GM12878 (cell line): ENCODE measurements around the gene TWF1. TPM values are rescaled to one million over a fixed set of nuclear protein-coding genes. Genes with fewer than 3 reads are reported as not detected.
A peak's percentile ranks its signal among the peaks of the same experiment; 100 is the strongest.

Source experiments
- ATAC-seq: fragments of 200-7000 bp; cut with Tn5 transposase; 3 replicates; pipeline ENCODE4 v1.9.1; 2020; ENCODE audit warnings: mild to moderate bottlenecking, moderate library complexity
- BruUV-seq: library from RNA; stranded (reverse); fragments of 400-500 nt; replicated peaks from 2 replicates; lab custom pipeline; 2021; lab: Mats Ljungman, UMichigan
- CTCF ChIA-PET: fragments of 300-600 bp; sonication (Branson Sonifier 250); formaldehyde crosslinking; extraction: SDS; loops from one replicate; lab custom pipeline; 2021; ENCODE audit warnings: inconsistent platforms; lab: Yijun Ruan, JAX
- POLR2A ChIA-PET: fragments of 350-600 bp; formaldehyde crosslinking; extraction: SDS; loops from one replicate; lab custom pipeline; 2021; ENCODE audit warnings: inconsistent platforms; lab: Charles Lee
- RAD21 ChIA-PET: fragments of 300-600 bp; sonication (Branson Sonifier 250); formaldehyde crosslinking; loops from one replicate; lab custom pipeline; 2023; ENCODE audit warnings: antibody characterized with exemption; ENCODE audit not compliant: unreplicated experiment; lab: Charles Lee
- SMC1A ChIA-PET: fragments of 300-600 bp; sonication (Branson Sonifier 250); formaldehyde crosslinking; loops from one replicate; lab custom pipeline; 2023; ENCODE audit not compliant: unreplicated experiment, uncharacterized antibody; lab: Charles Lee
- DNase-seq: peaks from one replicate; pipeline ENCODE4 v3.0.0-alpha.2; 2011; ENCODE audit warnings: low read depth, low spot score
- FAIRE-seq: peaks from 3 replicates; lab custom pipeline; 2011; peaks lifted over from hg19 to GRCh38; lab: Jason Lieb, UNC
- H2AFZ ChIP-seq: 2 replicates; pipeline ENCODE4 v1.6.0; 2011; ENCODE audit warnings: low read depth, low read length, control low read depth; ENCODE audit not compliant: control insufficient read depth
- H3K27ac ChIP-seq: 2 replicates; pipeline ENCODE4 v1.5.1; 2011; ENCODE audit warnings: control low read depth; ENCODE audit not compliant: control insufficient read depth, insufficient read depth
- H3K27me3 ChIP-seq, 2 experiments: replicated peaks in 1 of 2; 2 replicates each; pipeline versions ENCODE4 v1.6.0 to v1.6.1; 2011; ENCODE audit warnings: low read length in 1 of 2; ENCODE audit not compliant: control insufficient read depth in 2 of 2, insufficient read depth in 2 of 2
- H3K36me3 ChIP-seq, 2 experiments: 2 replicates each; pipeline ENCODE4 v1.5.1; 2011; ENCODE audit warnings: low read length in 1 of 2; ENCODE audit not compliant: control insufficient read depth in 2 of 2, insufficient read depth in 2 of 2
- H3K4me1 ChIP-seq: 2 replicates; pipeline ENCODE4 v1.6.1; 2011; ENCODE audit warnings: mild to moderate bottlenecking, low read length, moderate library complexity, mixed read lengths; ENCODE audit not compliant: control insufficient read depth, insufficient read depth
- H3K4me2 ChIP-seq: 2 replicates; pipeline ENCODE4 v1.6.0; 2011; ENCODE audit warnings: control low read depth; ENCODE audit not compliant: control insufficient read depth, insufficient read depth
- H3K4me3 ChIP-seq: fragments of 200-600 bp; sonication (generic); 2 replicates; pipeline ENCODE4 v1.5.1; 2016
- H3K79me2 ChIP-seq: 2 replicates; pipeline ENCODE4 v1.6.0; 2011; ENCODE audit warnings: low read length; ENCODE audit not compliant: control insufficient read depth, insufficient read depth
- H3K9ac ChIP-seq: 2 replicates; pipeline ENCODE4 v1.8.0; 2011; ENCODE audit warnings: low read length, control low read depth, mixed read lengths; ENCODE audit not compliant: control insufficient read depth, insufficient read depth
- H3K9me3 ChIP-seq: replicated peaks from 3 replicates; pipeline ENCODE4 v1.5.1; 2011; ENCODE audit warnings: mild to moderate bottlenecking, low read length; ENCODE audit not compliant: control insufficient read depth, insufficient read depth
- H4K20me1 ChIP-seq: 2 replicates; pipeline ENCODE4 v1.6.0; 2011; ENCODE audit not compliant: control insufficient read depth, insufficient read depth
- CREM ChIP-seq: IDR thresholded peaks from 2 replicates; pipeline ENCODE4 v1.6.1; 2014; ENCODE audit warnings: antibody characterized with exemption, low read depth
- DPF2 ChIP-seq: fragments of 450-650 bp; IDR thresholded peaks from 2 replicates; pipeline ENCODE4 v1.6.1; 2017; ENCODE audit warnings: mild to moderate bottlenecking
- FOXM1 ChIP-seq: IDR thresholded peaks from 2 replicates; pipeline ENCODE4 v1.6.1; 2012; ENCODE audit warnings: low read depth, mild to moderate bottlenecking, inconsistent platforms, low read length, moderate library complexity
- MXI1 ChIP-seq: fragments of 150-350 bp; IDR thresholded peaks from 2 replicates; pipeline ENCODE4 v1.6.1; 2011; ENCODE audit warnings: low read depth, mild to moderate bottlenecking, inconsistent platforms, low read length, improper control_type of control experiment
- TARDBP ChIP-seq: IDR thresholded peaks from 2 replicates; pipeline ENCODE4 v1.6.1; 2016; ENCODE audit warnings: borderline replicate concordance
- in situ Hi-C: fragments of 300-500 bp; cut with MboI; formaldehyde crosslinking; loops from 9 replicates; pipeline ENCODE4 v1.14.3; 2018; ENCODE audit warnings: mixed read lengths
- intact Hi-C: fragments of 100-400 bp; cut with micrococcal nuclease; formaldehyde crosslinking; loops from one replicate; pipeline ENCODE4 v1.14.2; 2022; ENCODE audit not compliant: unreplicated experiment
- polyA plus RNA-seq, 11 experiments: library from polyadenylated mRNA; depleted of rRNA in 4 of 11; unstranded in 6 of 11; stranded (reverse) in 5 of 11; fragments of >200 nt; fragmentation: Nextera tagmentation in 4 of 11; fragmentation: Illumina TruSeq in 1 of 11; extraction: Ambion mirVana in 4 of 11; extraction: Trizol in 1 of 11; gene quantifications; 1 replicate in 1 of 11; 2 replicates in 10 of 11; pipeline versions ENCODE4 v1.2.1 to v1.2.3, GENCODE V29; 2011 to 2016; ENCODE audit warnings: inconsistent platforms in 2 of 11, missing spikeins in 2 of 11, low read depth in 1 of 11
- total RNA-seq, 4 experiments: library from RNA; depleted of rRNA in 3 of 4; stranded (reverse); fragments of >200 nt in 3 of 4; fragmentation: Illumina TruSeq in 1 of 4; extraction: Trizol in 1 of 4; gene quantifications; 2 replicates each; pipeline versions ENCODE4 v1.2.1 to v1.2.3, GENCODE V29; 2013 to 2021
- TF ChIP-seq, protein P1 (sequence below): fragments of 450-650 bp; IDR thresholded peaks from 2 replicates; pipeline ENCODE4 v1.6.1; 2016; ENCODE audit warnings: mild to moderate bottlenecking, moderate library complexity, borderline replicate concordance

TWF1 gene
- total and polyA plus RNA-seq, 10 of the 15 experiments (the other 5 are each of a cell fraction or from before 2014, with no cell fraction given) = 8.7 to 23.5 (median 18.4) TPM

DNA sequence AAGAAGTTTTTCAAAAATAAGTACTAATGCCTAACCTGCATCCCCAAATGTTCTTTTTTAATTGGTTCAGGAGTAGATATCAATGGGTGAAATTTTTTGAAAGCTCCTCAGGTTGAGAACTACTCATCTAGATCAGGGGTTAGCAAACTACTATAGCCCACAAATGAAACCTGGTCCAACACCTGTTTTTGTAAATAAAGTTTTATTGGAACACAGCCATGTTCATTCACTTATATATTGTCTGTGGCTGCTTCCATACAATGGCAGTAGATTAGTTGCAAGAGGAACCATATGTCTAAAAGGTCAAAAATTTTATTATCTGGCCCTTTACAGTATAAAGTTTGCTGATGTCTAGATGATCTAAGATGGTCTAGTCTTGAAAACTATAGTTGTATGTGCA lies 61.3 kb downstream of the TWF1 start:
- DNase-seq (no peak), ATAC-seq (no peak), FAIRE-seq (no peak)
- Histone ChIP-seq H3K79me2 (no peaks in the 10 kb centered on the region), H3K4me2 (no peak overlapping the region), H3K27ac (no peak overlapping the region), H3K4me3 (no peak overlapping the region), H2AFZ (no peak overlapping the region), H3K9ac (no peak overlapping the region), H3K9me3 (peaks cover 6% of the 10 kb centered on the region), H4K20me1 (no peaks in the 10 kb centered on the region), H3K4me1 (peaks cover 6% of the 10 kb centered on the region), H3K27me3 (no peaks in the 10 kb centered on the region), H3K36me3 (peaks cover 0 to 20% of the 10 kb centered on the region in 2 experiments; a peak in 1 of 4 replicates)
- SMC1A ChIA-PET = no interaction called here
- in situ Hi-C loops = no loop called here
- BruUV-seq = no TSS peak
- RAD21 ChIA-PET = no interaction called here
- TF ChIP-seq, protein P1, sequence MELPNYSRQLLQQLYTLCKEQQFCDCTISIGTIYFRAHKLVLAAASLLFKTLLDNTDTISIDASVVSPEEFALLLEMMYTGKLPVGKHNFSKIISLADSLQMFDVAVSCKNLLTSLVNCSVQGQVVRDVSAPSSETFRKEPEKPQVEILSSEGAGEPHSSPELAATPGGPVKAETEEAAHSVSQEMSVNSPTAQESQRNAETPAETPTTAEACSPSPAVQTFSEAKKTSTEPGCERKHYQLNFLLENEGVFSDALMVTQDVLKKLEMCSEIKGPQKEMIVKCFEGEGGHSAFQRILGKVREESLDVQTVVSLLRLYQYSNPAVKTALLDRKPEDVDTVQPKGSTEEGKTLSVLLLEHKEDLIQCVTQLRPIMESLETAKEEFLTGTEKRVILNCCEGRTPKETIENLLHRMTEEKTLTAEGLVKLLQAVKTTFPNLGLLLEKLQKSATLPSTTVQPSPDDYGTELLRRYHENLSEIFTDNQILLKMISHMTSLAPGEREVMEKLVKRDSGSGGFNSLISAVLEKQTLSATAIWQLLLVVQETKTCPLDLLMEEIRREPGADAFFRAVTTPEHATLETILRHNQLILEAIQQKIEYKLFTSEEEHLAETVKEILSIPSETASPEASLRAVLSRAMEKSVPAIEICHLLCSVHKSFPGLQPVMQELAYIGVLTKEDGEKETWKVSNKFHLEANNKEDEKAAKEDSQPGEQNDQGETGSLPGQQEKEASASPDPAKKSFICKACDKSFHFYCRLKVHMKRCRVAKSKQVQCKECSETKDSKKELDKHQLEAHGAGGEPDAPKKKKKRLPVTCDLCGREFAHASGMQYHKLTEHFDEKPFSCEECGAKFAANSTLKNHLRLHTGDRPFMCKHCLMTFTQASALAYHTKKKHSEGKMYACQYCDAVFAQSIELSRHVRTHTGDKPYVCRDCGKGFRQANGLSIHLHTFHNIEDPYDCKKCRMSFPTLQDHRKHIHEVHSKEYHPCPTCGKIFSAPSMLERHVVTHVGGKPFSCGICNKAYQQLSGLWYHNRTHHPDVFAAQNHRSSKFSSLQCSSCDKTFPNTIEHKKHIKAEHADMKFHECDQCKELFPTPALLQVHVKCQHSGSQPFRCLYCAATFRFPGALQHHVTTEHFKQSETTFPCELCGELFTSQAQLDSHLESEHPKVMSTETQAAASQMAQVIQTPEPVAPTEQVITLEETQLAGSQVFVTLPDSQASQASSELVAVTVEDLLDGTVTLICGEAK = peak; percentile 82
- TF ChIP-seq MXI1 (no peak), TARDBP (no peak), FOXM1 (no peak), CREM (no peak), DPF2 (no peak)
- CTCF ChIA-PET = no interaction called here
- intact Hi-C loops = no loop called here
- POLR2A ChIA-PET = no interaction called here

Other genes with a start within 250 kb of the TWF1 start
- 14.1 and 17.7 TPM in 2 replicates for gene PUS7L, start 47.5 kb downstream of the TWF1 start, total RNA-seq (2014; rRNA removed)
- 23.3 and 26.3 TPM in 2 replicates for gene PUS7L, start 47.5 kb downstream of the TWF1 start, total RNA-seq (2014; rRNA removed; fragmentation: Illumina TruSeq; extraction: Trizol)
- 18.1 and 21.7 TPM in 2 replicates for gene PUS7L, start 47.5 kb downstream of the TWF1 start, total RNA-seq (2021)
- 17.4 and 31.0 TPM in 2 replicates for gene PUS7L, start 47.5 kb downstream of the TWF1 start, polyA plus RNA-seq (2011; rRNA removed)
- gene PUS7L, start 47.5 kb downstream of the TWF1 start, polyA plus RNA-seq (2014; fragmentation: Illumina TruSeq; extraction: Trizol) = 13.6 and 19.2 TPM in 2 replicates
- gene PUS7L, start 47.5 kb downstream of the TWF1 start, polyA plus RNA-seq (2014; fragmentation: Nextera tagmentation; extraction: Ambion mirVana) = 10 to 100 TPM in 1 of 2 experiments, 1 to 10 TPM in 1; 9.2 to 42.1 TPM
- gene PUS7L, start 47.5 kb downstream of the TWF1 start, polyA plus RNA-seq (2014; rRNA removed) = 5.6 and 7.2 TPM in 2 replicates
- 10 to 100 TPM; 32.2 to 36.9 TPM for gene PUS7L, start 47.5 kb downstream of the TWF1 start, polyA plus RNA-seq (2016; fragmentation: Nextera tagmentation; extraction: Ambion mirVana)
- 23.8 and 31.1 TPM in 2 replicates for gene IRAK4, start 47.4 kb downstream of the TWF1 start, total RNA-seq (2014; rRNA removed)
- 21.4 and 23.7 TPM in 2 replicates for gene IRAK4, start 47.4 kb downstream of the TWF1 start, total RNA-seq (2014; rRNA removed; fragmentation: Illumina TruSeq; extraction: Trizol)
- 17.8 and 18.8 TPM in 2 replicates for gene IRAK4, start 47.4 kb downstream of the TWF1 start, total RNA-seq (2021)
- 46.8 and 70.0 TPM in 2 replicates for gene IRAK4, start 47.4 kb downstream of the TWF1 start, polyA plus RNA-seq (2011; rRNA removed)
- 24.4 and 27.4 TPM in 2 replicates for gene IRAK4, start 47.4 kb downstream of the TWF1 start, polyA plus RNA-seq (2014; fragmentation: Illumina TruSeq; extraction: Trizol)
- gene IRAK4, start 47.4 kb downstream of the TWF1 start, polyA plus RNA-seq (2014; fragmentation: Nextera tagmentation; extraction: Ambion mirVana) = 10 to 100 TPM in 1 of 2 experiments, 1 to 10 TPM in 1; 7.9 to 13.8 TPM
- gene IRAK4, start 47.4 kb downstream of the TWF1 start, polyA plus RNA-seq (2014; rRNA removed) = 19.4 and 21.2 TPM in 2 replicates
- 10 to 100 TPM; 19.4 to 20.7 TPM for gene IRAK4, start 47.4 kb downstream of the TWF1 start, polyA plus RNA-seq (2016; fragmentation: Nextera tagmentation; extraction: Ambion mirVana)
- gene TMEM117, start 29.8 kb upstream of the TWF1 start, total RNA-seq (2014; rRNA removed) = 8.2 and 8.6 TPM in 2 replicates
- 7.2 and 7.7 TPM in 2 replicates for gene TMEM117, start 29.8 kb upstream of the TWF1 start, total RNA-seq (2014; rRNA removed; fragmentation: Illumina TruSeq; extraction: Trizol)
- gene TMEM117, start 29.8 kb upstream of the TWF1 start, total RNA-seq (2021) = 6.1 and 6.3 TPM in 2 replicates
- 4.8 and 5.4 TPM in 2 replicates for gene TMEM117, start 29.8 kb upstream of the TWF1 start, polyA plus RNA-seq (2011; rRNA removed)
- gene TMEM117, start 29.8 kb upstream of the TWF1 start, polyA plus RNA-seq (2014; fragmentation: Illumina TruSeq; extraction: Trizol) = 6.4 and 8.4 TPM in 2 replicates
- gene TMEM117, start 29.8 kb upstream of the TWF1 start, polyA plus RNA-seq (2014; fragmentation: Nextera tagmentation; extraction: Ambion mirVana) = 1 to 10 TPM; 3.1 to 3.7 TPM
- 2.6 and 3.8 TPM in 2 replicates for gene TMEM117, start 29.8 kb upstream of the TWF1 start, polyA plus RNA-seq (2014; rRNA removed)
- 1 to 10 TPM; 5.9 to 7.4 TPM for gene TMEM117, start 29.8 kb upstream of the TWF1 start, polyA plus RNA-seq (2016; fragmentation: Nextera tagmentation; extraction: Ambion mirVana)